HepG2 (cell line): ENCODE results near the gene RPS8. TPM values are rescaled to one million over a fixed set of nuclear protein-coding genes. Genes with fewer than 3 reads are reported as not detected.
A peak's percentile ranks its signal among the peaks of the same experiment; 100 is the strongest.

Source experiments
- ARHGAP35 ChIP-seq: sonication (generic); formaldehyde crosslinking; IDR thresholded peaks from 2 replicates; pipeline ENCODE4 v1.9.0; 2022; ENCODE audit warnings: mild to moderate bottlenecking, inconsistent platforms, moderate library complexity, missing genetic modification reagents, borderline replicate concordance
- ATF7-NPFF ChIP-seq: sonication (generic); formaldehyde crosslinking; IDR thresholded peaks from 2 replicates; pipeline ENCODE4 v1.8.1; 2023; ENCODE audit warnings: mild to moderate bottlenecking, low read depth, missing genetic modification reagents, moderate library complexity
- BRCA1 ChIP-seq: sonication (generic); formaldehyde crosslinking; IDR thresholded peaks from 2 replicates; pipeline ENCODE4 v1.4.0; 2020; ENCODE audit warnings: missing genetic modification reagents
- ETV5 ChIP-seq: IDR thresholded peaks from 2 replicates; pipeline ENCODE4 v1.6.1; 2018; ENCODE audit warnings: missing biosample characterization, missing genetic modification reagents, inconsistent platforms, borderline replicate concordance
- HMG20B ChIP-seq: conservative IDR thresholded peaks from 2 replicates; pipeline ENCODE4 v1.6.1; 2016; ENCODE audit warnings: missing genetic modification reagents, missing compliant biosample characterization
- IKZF5 ChIP-seq: IDR thresholded peaks from 2 replicates; pipeline ENCODE4 v1.6.1; 2018; ENCODE audit warnings: missing genetic modification reagents, mild to moderate bottlenecking, missing compliant biosample characterization
- IRF9 ChIP-seq: sonication (generic); formaldehyde crosslinking; IDR thresholded peaks from 2 replicates; pipeline ENCODE4 v1.8.0; 2022; ENCODE audit warnings: missing genetic modification reagents, mild to moderate bottlenecking, borderline replicate concordance
- JARID2 ChIP-seq: sonication (generic); formaldehyde crosslinking; IDR thresholded peaks from 2 replicates; pipeline ENCODE4 v1.8.1; 2023; ENCODE audit warnings: missing genetic modification reagents, inconsistent platforms; ENCODE audit not compliant: insufficient replicate concordance
- KLF12 ChIP-seq: sonication (generic); formaldehyde crosslinking; IDR thresholded peaks from 2 replicates; pipeline ENCODE4 v1.4.0; 2020; ENCODE audit warnings: missing genetic modification reagents, borderline replicate concordance
- MED1 ChIP-seq: sonication (generic); formaldehyde crosslinking; IDR thresholded peaks from 2 replicates; pipeline ENCODE4 v1.4.0; 2020; ENCODE audit warnings: missing genetic modification reagents
- MED13 ChIP-seq: sonication (generic); formaldehyde crosslinking; IDR thresholded peaks from 2 replicates; pipeline ENCODE4 v1.5.0; 2020; ENCODE audit warnings: missing genetic modification reagents
- MEF2D ChIP-seq: sonication (generic); formaldehyde crosslinking; IDR thresholded peaks from 2 replicates; pipeline ENCODE4 v1.5.1; 2020; ENCODE audit warnings: mild to moderate bottlenecking, missing genetic modification reagents
- NKX3-1 ChIP-seq: sonication (generic); formaldehyde crosslinking; IDR thresholded peaks from 2 replicates; pipeline ENCODE4 v1.5.0; 2020; ENCODE audit warnings: missing genetic modification reagents
- NPAS2 ChIP-seq: sonication (generic); formaldehyde crosslinking; IDR thresholded peaks from 2 replicates; pipeline ENCODE4 v1.8.0; 2022; ENCODE audit warnings: mild to moderate bottlenecking, missing genetic modification reagents, borderline replicate concordance
- PBX3 ChIP-seq: sonication (generic); formaldehyde crosslinking; IDR thresholded peaks from 2 replicates; pipeline ENCODE4 v1.8.1; 2023; ENCODE audit warnings: missing genetic modification reagents, inconsistent platforms, borderline replicate concordance
- RARA ChIP-seq: IDR thresholded peaks from 2 replicates; pipeline ENCODE4 v1.6.1; 2016; ENCODE audit warnings: missing genetic modification reagents, missing compliant biosample characterization
- SIN3A ChIP-seq: IDR thresholded peaks from 2 replicates; pipeline ENCODE4 v1.6.1; 2011; ENCODE audit warnings: low read depth, mild to moderate bottlenecking, control low read depth, low read length, borderline replicate concordance
- SMYD3 ChIP-seq: sonication (generic); formaldehyde crosslinking; IDR thresholded peaks from 2 replicates; pipeline ENCODE4 v1.8.1; 2023; ENCODE audit warnings: mild to moderate bottlenecking, missing genetic modification reagents
- SYNCRIP ChIP-seq: fragments of 200-400 bp; formaldehyde crosslinking; IDR thresholded peaks from 2 replicates; pipeline ENCODE4 v1.6.1; 2018; ENCODE audit warnings: mild to moderate bottlenecking, low read depth, low read length; ENCODE audit not compliant: insufficient read depth
- TEAD3 ChIP-seq: optimal IDR thresholded peaks from 2 replicates; pipeline ENCODE3; 2016; ENCODE audit warnings: borderline replicate concordance
- ZMYM3 ChIP-seq: sonication (generic); formaldehyde crosslinking; IDR thresholded peaks from 2 replicates; pipeline ENCODE4 v1.5.1; 2020; ENCODE audit warnings: mild to moderate bottlenecking, missing genetic modification reagents
- ZNF326 ChIP-seq: sonication (generic); formaldehyde crosslinking; IDR thresholded peaks from 2 replicates; pipeline ENCODE4 v1.4.0; 2020; ENCODE audit warnings: missing genetic modification reagents, borderline replicate concordance
- ZNF484 ChIP-seq: sonication (generic); formaldehyde crosslinking; IDR thresholded peaks from 2 replicates; pipeline ENCODE4 v1.5.1; 2020; ENCODE audit warnings: mild to moderate bottlenecking, low read depth, missing genetic modification reagents, borderline replicate concordance
- ZNF670 ChIP-seq: sonication (generic); formaldehyde crosslinking; IDR thresholded peaks from 2 replicates; pipeline ENCODE4 v1.8.0; 2022; ENCODE audit warnings: mild to moderate bottlenecking, missing genetic modification reagents, borderline replicate concordance
- ZNF709 ChIP-seq: sonication (generic); formaldehyde crosslinking; IDR thresholded peaks from 2 replicates; pipeline ENCODE4 v1.5.0; 2020; ENCODE audit warnings: mild to moderate bottlenecking, missing genetic modification reagents
- ZNF75D ChIP-seq: sonication (generic); formaldehyde crosslinking; IDR thresholded peaks from 2 replicates; pipeline ENCODE4 v1.8.1; 2023; ENCODE audit warnings: missing genetic modification reagents, mild to moderate bottlenecking, borderline replicate concordance
- ZNF878 ChIP-seq: sonication (generic); formaldehyde crosslinking; IDR thresholded peaks from 2 replicates; pipeline ENCODE4 v1.8.1; 2023; ENCODE audit warnings: mild to moderate bottlenecking, missing genetic modification reagents, moderate library complexity
- polyA plus RNA-seq, 8 experiments: library from polyadenylated mRNA; depleted of rRNA in 3 of 8; stranded (reverse) in 7 of 8; unstranded in 1 of 8; fragments of >200 nt; fragmentation: Illumina TruSeq in 4 of 8; extraction: Trizol in 4 of 8; gene quantifications; 2 replicates each; pipeline versions ENCODE4 v1.2.1 to v1.2.3, GENCODE V29; 2011 to 2016; ENCODE audit warnings: low read depth in 4 of 8, missing spikeins in 1 of 8, mixed read lengths in 1 of 8; ENCODE audit not compliant: insufficient read depth in 1 of 8
- total RNA-seq, 5 experiments: library from RNA; depleted of rRNA; stranded (reverse); fragments of >200 nt; fragmentation: Illumina TruSeq; extraction: Trizol; gene quantifications; 2 replicates each; pipeline ENCODE4 v1.2.3, GENCODE V29; 2016; ENCODE audit warnings: low read depth in 1 of 5

The RPS8 gene
- total and polyA plus RNA-seq, 2 of the 13 experiments (the other 11 are each of a cell fraction or from before 2014, with no cell fraction given): 2,628 to 2,822 TPM

- TF ChIP-seq PBX3 (CRISPR knock-in tag) (no peak), JARID2 (CRISPR knock-in tag) (peak; percentile 44), ZNF670 (CRISPR knock-in tag) (no peak; the same call in 1 of the 2 replicates), ZNF75D (CRISPR knock-in tag) (no peak), RARA (CRISPR knock-in tag) (0 out of 2 replicates have a peak, but pooled peaks have one; percentile 6), MED1 (CRISPR knock-in tag) (peak; percentile 97), ZNF709 (no peak; the same call in 1 of the 2 replicates), BRCA1 (CRISPR knock-in tag) (no peak), SIN3A (peak; percentile 75; the same call in 1 of the 2 replicates), IKZF5 (CRISPR knock-in tag) (peak; percentile 88), TEAD3 (CRISPR knock-in tag) (peak; percentile 68), MED13 (CRISPR knock-in tag) (no peak), MEF2D (CRISPR knock-in tag) (0 out of 2 replicates have a peak, but pooled peaks have one; percentile 67), ATF7-NPFF (CRISPR knock-in tag) (no peak; the same call in 1 of the 2 replicates), NPAS2 (CRISPR knock-in tag) (no peak), SMYD3 (no peak), ZNF326 (no peak), ARHGAP35 (no peak), KLF12 (CRISPR knock-in tag) (no peak), HMG20B (CRISPR knock-in tag) (no peak; the same call in 1 of the 2 replicates), SYNCRIP (no peak), ETV5 (peak; percentile 86), ZNF878 (CRISPR knock-in tag) (peak; percentile 94), IRF9 (CRISPR knock-in tag) (no peak; the same call in 1 of the 2 replicates), ZNF484 (no peak), NKX3-1 (peak; percentile 18; the same call in 1 of the 2 replicates), ZMYM3 (CRISPR knock-in tag) (no peak)
Measured at GRCh38 chr1:44819608-44820327, 44.4 kb downstream of the RPS8 start (continued).
